Ureter (tissue), 1 donor: Measurements from ENCODE around the gene PNMA8C. TPM values are rescaled to one million over a fixed set of nuclear protein-coding genes. Genes with fewer than 3 reads are reported as not detected.
A peak's percentile ranks its signal among the peaks of the same experiment; 100 is the strongest.
"Not testable (repeated sequence)": the region's sequence is repeated elsewhere in the genome, so short reads cannot be mapped to it uniquely, and the experiment has no call there.

ENCODE experiments used
- DNase-seq: peaks from one replicate; pipeline ENCODE4 v3.0.0-alpha.2; 2020; ENCODE audit warnings: low spot score
- total RNA-seq: library from RNA; stranded (reverse); gene quantifications from one replicate; pipeline ENCODE4 v1.2.4, GENCODE V29; 2023
- donor health status: DM: yes; HTN: yes; CAD: no.

The PNMA8C gene
- total RNA-seq, 1 donor from 2014 or later: 0.23 TPM

- no peak for DNase-seq
Observed at GRCh38 chr19:46411088-46411924, 17.4 kb downstream of the PNMA8C start.

- no peak for DNase-seq
Observed at GRCh38 chr19:46410205-46411087, 18.3 kb downstream of the PNMA8C start.

GRCh38 chr19:46409191-46409590 lies 19.5 kb downstream of the PNMA8C start:
- no peak for DNase-seq

GRCh38 chr19:46408664-46409039 lies 20.1 kb downstream of the PNMA8C start:
- DNase-seq: peak; percentile 74

- DNase-seq: no peak
Observed at GRCh38 chr19:46407856-46408663, 20.7 kb downstream of the PNMA8C start.

GRCh38 chr19:46406976-46407375 lies 21.8 kb downstream of the PNMA8C start:
- no peak for DNase-seq

- DNase-seq: no peak
Observed at GRCh38 chr19:46404753-46405468, 23.8 kb downstream of the PNMA8C start.

- no peak for DNase-seq
Observed at GRCh38 chr19:46404055-46404752, 24.5 kb downstream of the PNMA8C start.

GRCh38 chr19:46402725-46403124 lies 26.0 kb downstream of the PNMA8C start:
- DNase-seq: no peak

GRCh38 chr19:46397801-46398479 lies 30.8 kb downstream of the PNMA8C start:
- DNase-seq: not testable (repeated sequence)

GRCh38 chr19:46394402-46394797 lies 34.3 kb downstream of the PNMA8C start:
- no peak for DNase-seq

GRCh38 chr19:46393456-46394401 lies 35.0 kb downstream of the PNMA8C start:
- no peak for DNase-seq

- DNase-seq: no peak
Observed at GRCh38 chr19:46392837-46393236, 35.9 kb downstream of the PNMA8C start.

GRCh38 chr19:46392252-46392801 lies 36.4 kb downstream of the PNMA8C start:
- DNase-seq: no peak

GRCh38 chr19:46391296-46392251 lies 37.2 kb downstream of the PNMA8C start:
- no peak for DNase-seq

GRCh38 chr19:46390866-46391265 lies 37.9 kb downstream of the PNMA8C start:
- DNase-seq: no peak

GRCh38 chr19:46390121-46390858 lies 38.4 kb downstream of the PNMA8C start:
- no peak for DNase-seq
